SK-N-SH (cell line): Measurements from ENCODE around the gene LRP6. TPM values are rescaled to one million over a fixed set of nuclear protein-coding genes. Genes with fewer than 3 reads are reported as not detected.

Experiments
- CTCF ChIA-PET: fragments of 300-600, 350-600 bp; formaldehyde crosslinking; extraction: SDS; loops from one replicate; lab custom pipeline; 2021; lab: Yijun Ruan, JAX
- POLR2A ChIA-PET: fragments of 350-600 bp; sonication (Branson Sonifier 250); formaldehyde crosslinking; extraction: SDS; loops from one replicate; lab custom pipeline; 2020; ENCODE audit warnings: antibody characterized with exemption, inconsistent platforms; lab: Yijun Ruan, JAX
- DNase-seq: peaks from one replicate; pipeline ENCODE4 v3.0.0; 2012
- H2AFZ ChIP-seq: fragments of 200-600 bp; sonication (generic); 2 replicates; pipeline ENCODE4 v1.8.1; 2016; ENCODE audit warnings: antibody characterized with exemption, mild to moderate bottlenecking, low read depth
- H3F3A ChIP-seq: fragments of 200-600 bp; sonication (generic); replicated peaks from 2 replicates; pipeline ENCODE3; 2016; ENCODE audit warnings: antibody characterized with exemption, mild to moderate bottlenecking; ENCODE audit not compliant: insufficient read depth
- H3K27ac ChIP-seq, 2 experiments: fragments of 200-500 bp in 1 of 2; fragments of 200-600 bp in 1 of 2; sonication (Bioruptor generic) in 1 of 2; sonication (generic), shearing (Covaris generic) in 1 of 2; 2 replicates each; pipeline versions ENCODE4 v1.5.1 to v1.6.1; 2014 to 2016; ENCODE audit warnings: low read depth in 2 of 2, inconsistent platforms in 1 of 2, low read length in 1 of 2, mild to moderate bottlenecking in 1 of 2, mixed read lengths in 1 of 2
- H3K27me3 ChIP-seq: fragments of 200-600 bp; sonication (generic), shearing (Covaris generic); 2 replicates; pipeline ENCODE4 v1.6.1; 2016; ENCODE audit warnings: mixed run types; ENCODE audit not compliant: insufficient read depth
- H3K36me3 ChIP-seq, 2 experiments: fragments of 200-500 bp in 1 of 2; fragments of 200-600 bp in 1 of 2; sonication (Bioruptor generic) in 1 of 2; sonication (generic) in 1 of 2; replicated peaks in 1 of 2; 2 replicates each; pipeline versions ENCODE3 to v1.5.1; 2014 to 2016; ENCODE audit warnings: low read length in 1 of 2, mild to moderate bottlenecking in 1 of 2; ENCODE audit not compliant: insufficient read depth in 2 of 2, control insufficient read depth in 1 of 2
- H3K4me1 ChIP-seq, 2 experiments: fragments of 200-500 bp in 1 of 2; fragments of 200-600 bp in 1 of 2; sonication (Bioruptor generic) in 1 of 2; sonication (generic), shearing (Covaris generic) in 1 of 2; 2 replicates each; pipeline versions ENCODE4 v1.5.1 to v1.6.1; 2014 to 2016; ENCODE audit warnings: low read depth in 1 of 2, low read length in 1 of 2, mixed run types in 1 of 2; ENCODE audit not compliant: insufficient read depth in 2 of 2, control insufficient read depth in 1 of 2
- H3K4me2 ChIP-seq: fragments of 200-600 bp; sonication (generic), shearing (Covaris generic); 2 replicates; pipeline ENCODE4 v1.6.1; 2017; ENCODE audit warnings: mixed run types
- H3K4me3 ChIP-seq, 2 experiments: fragments of 200-500 bp in 1 of 2; fragments of 200-600 bp in 1 of 2; sonication (Bioruptor generic) in 1 of 2; sonication (generic), shearing (Covaris generic) in 1 of 2; 2 replicates each; pipeline versions ENCODE4 v1.5.1 to v1.8.1; 2014 to 2016; ENCODE audit warnings: low read depth in 2 of 2, inconsistent platforms in 1 of 2, low read length in 1 of 2, mild to moderate bottlenecking in 1 of 2, mixed read lengths in 1 of 2, moderate library complexity in 1 of 2
- H3K79me2 ChIP-seq: fragments of 200-600 bp; sonication (generic); 2 replicates; pipeline ENCODE4 v1.8.1; 2017; ENCODE audit warnings: mild to moderate bottlenecking; ENCODE audit not compliant: insufficient read depth
- H3K9ac ChIP-seq: fragments of 200-600 bp; sonication (generic); 2 replicates; pipeline ENCODE4 v1.6.1; 2017; ENCODE audit warnings: mixed run types
- H3K9me2 ChIP-seq: fragments of 200-600 bp; sonication (generic); 2 replicates; pipeline ENCODE4 v1.6.1; 2017; ENCODE audit warnings: mixed run types
- H3K9me3 ChIP-seq: fragments of 200-600 bp; sonication (generic); 2 replicates; pipeline ENCODE4 v1.6.1; 2017; ENCODE audit warnings: mixed run types, mild to moderate bottlenecking, moderate library complexity
- H4K20me1 ChIP-seq: fragments of 200-600 bp; sonication (generic); 2 replicates; pipeline ENCODE4 v1.6.1; 2017; ENCODE audit warnings: mild to moderate bottlenecking, mixed run types; ENCODE audit not compliant: insufficient read depth
- CHD2 ChIP-seq: fragments of 150-350 bp; IDR thresholded peaks from 2 replicates; pipeline ENCODE4 v1.6.1; 2018; ENCODE audit warnings: low read length; ENCODE audit not compliant: partially characterized antibody
- CTCF ChIP-seq: fragments of 200-600 bp; sonication (generic); IDR thresholded peaks from 2 replicates; pipeline ENCODE4 v1.6.1; 2017; ENCODE audit warnings: antibody characterized with exemption, mild to moderate bottlenecking, moderate library complexity
- ELF1 ChIP-seq: IDR thresholded peaks from 2 replicates; pipeline ENCODE4 v1.4.0; 2012
- EZH2phosphoT487 ChIP-seq: fragments of 200-600 bp; sonication (generic); IDR thresholded peaks from 2 replicates; pipeline ENCODE4 v1.6.1; 2017; ENCODE audit warnings: low read depth, mixed run types, mild to moderate bottlenecking, antibody characterized with exemption, moderate library complexity, borderline replicate concordance
- FOXJ3 ChIP-seq: sonication (generic); formaldehyde crosslinking; IDR thresholded peaks from 2 replicates; pipeline ENCODE4 v1.5.1; 2020; ENCODE audit warnings: mild to moderate bottlenecking, missing genetic modification reagents
- FOXM1 ChIP-seq: IDR thresholded peaks from 2 replicates; pipeline ENCODE4 v1.4.0; 2012; ENCODE audit warnings: low read depth, mild to moderate bottlenecking
- GABPA ChIP-seq: IDR thresholded peaks from 2 replicates; pipeline ENCODE4 v1.4.0; 2012; ENCODE audit warnings: low read depth, mild to moderate bottlenecking
- GATA2 ChIP-seq: sonication (generic); formaldehyde crosslinking; IDR thresholded peaks from 2 replicates; pipeline ENCODE4 v1.5.0; 2020; ENCODE audit warnings: mild to moderate bottlenecking, missing genetic modification reagents
- IRF3 ChIP-seq: fragments of 150-350 bp; IDR thresholded peaks from 2 replicates; pipeline ENCODE4 v1.6.1; 2016; ENCODE audit warnings: mild to moderate bottlenecking, low read depth, low read length
- MXI1 ChIP-seq: IDR thresholded peaks from 2 replicates; pipeline ENCODE4 v1.6.1; 2012; ENCODE audit warnings: mild to moderate bottlenecking, low read depth, low read length, improper control_type of control experiment
- NRF1 ChIP-seq: IDR thresholded peaks from 2 replicates; pipeline ENCODE4 v1.6.1; 2012; ENCODE audit warnings: low read depth, mild to moderate bottlenecking, low read length
- PBX3 ChIP-seq: IDR thresholded peaks from 2 replicates; pipeline ENCODE4; 2012
- POLR2AphosphoS5 ChIP-seq: IDR thresholded peaks from 2 replicates; pipeline ENCODE4 v1.6.1; 2012; ENCODE audit warnings: low read depth, low read length
- RCOR1 ChIP-seq: fragments of 150-350 bp; IDR thresholded peaks from 2 replicates; pipeline ENCODE4 v1.6.1; 2017; ENCODE audit warnings: antibody characterized with exemption, low read length
- RFX5 ChIP-seq: IDR thresholded peaks from 2 replicates; pipeline ENCODE4 v1.6.1; 2012; ENCODE audit warnings: mild to moderate bottlenecking, improper control_type of control experiment, low read length
- SIN3A ChIP-seq: IDR thresholded peaks from 2 replicates; pipeline ENCODE4 v1.6.1; 2012; ENCODE audit warnings: low read depth, mild to moderate bottlenecking, low read length, moderate library complexity, borderline replicate concordance
- TEAD4 ChIP-seq: IDR thresholded peaks from 2 replicates; pipeline ENCODE4 v1.4.0; 2012; ENCODE audit warnings: mild to moderate bottlenecking, borderline replicate concordance; ENCODE audit not compliant: insufficient read depth
- USF1 ChIP-seq: IDR thresholded peaks from 2 replicates; pipeline ENCODE4 v1.4.0; 2012; ENCODE audit warnings: low read depth, borderline replicate concordance
- USF2 ChIP-seq: fragments of 150-350 bp; IDR thresholded peaks from 2 replicates; pipeline ENCODE4 v1.6.1; 2017; ENCODE audit warnings: antibody characterized with exemption, low read length, low read depth, borderline replicate concordance
- YY1 ChIP-seq: IDR thresholded peaks from 2 replicates; pipeline ENCODE4 v1.4.0; 2012; ENCODE audit warnings: low read depth, mild to moderate bottlenecking
- ZBTB33 ChIP-seq: IDR thresholded peaks from 2 replicates; pipeline ENCODE4 v1.4.0; 2012; ENCODE audit warnings: low read depth, borderline replicate concordance
- whole genome bisulfite sequencing: methylation state at CpG from one replicate; pipeline ENCODE4 v1.1.6; 2017; ENCODE audit warnings: low lambda C conversion rate; 5-methylcytosine and 5-hydroxymethylcytosine counted together
- polyA plus RNA-seq, 3 experiments: library from polyadenylated mRNA; depleted of rRNA; stranded (reverse); fragments of >200 nt; gene quantifications; 2 replicates each; pipeline ENCODE4 v1.2.3, GENCODE V29; 2012

The LRP6 gene
- polyA plus RNA-seq, 1 of the 3 experiments (the other 2 are of a cell fraction), result 13.7 TPM

- no peak overlapping the region for H3K4me3 ChIP-seq
- peaks cover 0 to 5% of the 10 kb centered on the region in 2 experiments; a peak in 2 of 4 replicates for H3K4me1 ChIP-seq
- H3K79me2 ChIP-seq, result no peaks in the 10 kb centered on the region
- H3K9me3 ChIP-seq, result no peaks in the 10 kb centered on the region
- H3K36me3 ChIP-seq, result peaks cover 42 to 55% of the 10 kb centered on the region in 2 experiments
- peaks cover 4% of the 10 kb centered on the region for H3F3A ChIP-seq
- H3K9ac ChIP-seq, result no peak overlapping the region
- H3K4me2 ChIP-seq, result no peak overlapping the region
- H4K20me1 ChIP-seq, result no peaks in the 10 kb centered on the region
- POLR2A ChIA-PET, result no interaction called here
- whole genome bisulfite sequencing, result 91% methylated on average over 2 of the region's 2 CpGs
- no peak for DNase-seq
- no peaks in the 10 kb centered on the region for H3K27me3 ChIP-seq
- CTCF ChIA-PET, result interaction anchor here (1.5 to 1.8 kb wide), 2 partner anchors 10 to 211 kb away, joined by 3 to 4 read pairs; no protein-coding TSS in a partner anchor
- H2AFZ ChIP-seq, result no peak overlapping the region
- TF ChIP-seq EZH2phosphoT487 (no peak), RCOR1 (no peak), FOXM1 (no peak), CHD2 (no peak), MXI1 (no peak), SIN3A (no peak), NRF1 (no peak), IRF3 (no peak), TEAD4 (no peak), CTCF (no peak), GATA2 (CRISPR knock-in tag) (no peak), RFX5 (no peak)
- no peaks in the 10 kb centered on the region for H3K9me2 ChIP-seq
- no peak overlapping the region for H3K27ac ChIP-seq
These were observed 150.2 kb downstream of the LRP6 start for GRCh38 chr12:12116677-12117076.

- no peak for DNase-seq
These were observed 151.3 kb downstream of the LRP6 start for GRCh38 chr12:12115514-12115913.

More at GRCh38 chr12:12115514-12115913, 151.3 kb downstream of the LRP6 start:
- no peak overlapping the region for H3K27ac ChIP-seq
- H3K4me1 ChIP-seq, result no peaks in the 10 kb centered on the region; a peak in 1 of 4 replicates
- TF ChIP-seq USF1 (no peak), ZBTB33 (no peak), POLR2AphosphoS5 (no peak), ELF1 (no peak), FOXM1 (no peak), CHD2 (no peak), YY1 (no peak), USF2 (no peak), PBX3 (no peak), GABPA (no peak), FOXJ3 (no peak)
- TF ChIP-seq, all 33 proteins: peak for 0
- Histone ChIP-seq H2AFZ (no peak overlapping the region), H3K9me3 (no peaks in the 10 kb centered on the region), H3K9me2 (no peaks in the 10 kb centered on the region), H3F3A (peaks cover 4% of the 10 kb centered on the region), H3K9ac (no peak overlapping the region), H3K4me2 (no peak overlapping the region), H4K20me1 (no peaks in the 10 kb centered on the region), H3K27me3 (no peaks in the 10 kb centered on the region), H3K79me2 (no peaks in the 10 kb centered on the region), H3K36me3 (peaks cover 31 to 46% of the 10 kb centered on the region in 2 experiments), H3K4me3 (no peak overlapping the region)
- POLR2A ChIA-PET, result interaction anchor here (0.9 kb wide), 1 partner anchor 151 kb away, joined by 3 read pairs; the partner anchor contains the start of gene LRP6
- CTCF ChIA-PET, result interaction anchor here (1.3 to 1.5 kb wide), 2 partner anchors 34 to 212 kb away, joined by 3 to 4 read pairs; no protein-coding TSS in a partner anchor
- WGBS, result 94% methylated on average over 4 of the region's 4 CpGs
